ENCODE results near the gene OR51B6.
"Not testable (repeated sequence)": the region's sequence is repeated elsewhere in the genome, so short reads cannot be mapped to it uniquely, and the experiment has no call there.

OR51B6 gene

GRCh38 chr11:5351208-5351607 is at the start of gene OR51B6:
Gene OR51B6 (plus strand): TSS chr11:5351508. CDS start chr11:5351508, 0 bp downstream.
- no peak for DNase-seq

GRCh38 chr11:5301846-5302245 is 49.5 kb upstream of the OR51B6 start, which contains the start of gene OR51B4:
Gene OR51B4 (minus strand): TSS chr11:5301946. CDS start chr11:5301946, 0 bp downstream.
- DNase-seq, result no peak

GRCh38 chr11:5303626-5304025 is 47.7 kb upstream of the OR51B6 start:
- DNase-seq, result no peak

GRCh38 chr11:5304046-5304445 is 47.3 kb upstream of the OR51B6 start:
- no peak for DNase-seq

- DNase-seq, result no peak
Measured at GRCh38 chr11:5307256-5308019, 43.9 kb upstream of the OR51B6 start.

- no peak for DNase-seq
Measured at GRCh38 chr11:5310423-5310822, 40.9 kb upstream of the OR51B6 start.

GRCh38 chr11:5313326-5314023 is 37.8 kb upstream of the OR51B6 start:
- DNase-seq, result not testable (repeated sequence)

- DNase-seq, result no peak
Measured at GRCh38 chr11:5317292-5317691, 34.0 kb upstream of the OR51B6 start.

GRCh38 chr11:5324197-5324596 is 27.1 kb upstream of the OR51B6 start, which contains the start of gene OR51B2:
Gene OR51B2 (minus strand): TSS chr11:5324297. CDS start chr11:5324297, 0 bp downstream.
- no peak for DNase-seq

GRCh38 chr11:5335170-5335569 is 16.1 kb upstream of the OR51B6 start:
- DNase-seq, result no peak

- no peak for DNase-seq
Measured at GRCh38 chr11:5336331-5336730, 15.0 kb upstream of the OR51B6 start.

GRCh38 chr11:5337253-5337652 is 14.1 kb upstream of the OR51B6 start:
- not testable (repeated sequence) for DNase-seq

- no peak for DNase-seq
Measured at GRCh38 chr11:5339771-5340322, 11.5 kb upstream of the OR51B6 start.

- no peak for DNase-seq
Measured at GRCh38 chr11:5343474-5344335, 7.6 kb upstream of the OR51B6 start, which contains the start of gene OR51B5. Gene OR51B5 (minus strand): TSS chr11:5343524. CDS start chr11:5343524, 0 bp downstream.

- no peak for DNase-seq
Measured at GRCh38 chr11:5345831-5346230, 5.5 kb upstream of the OR51B6 start.

- no peak for DNase-seq
Measured at GRCh38 chr11:5348551-5349194, 2.6 kb upstream of the OR51B6 start.

- DNase-seq, result no peak
Measured at GRCh38 chr11:5349550-5349949, 1.8 kb upstream of the OR51B6 start.

GRCh38 chr11:5356031-5356430 is 4.7 kb downstream of the OR51B6 start:
- DNase-seq, result not testable (repeated sequence)

- no peak for DNase-seq
Measured at GRCh38 chr11:5362017-5362625, 10.8 kb downstream of the OR51B6 start.

- DNase-seq, result no peak
Measured at GRCh38 chr11:5363679-5364078, 12.4 kb downstream of the OR51B6 start.

- no peak for DNase-seq
Measured at GRCh38 chr11:5364214-5364613, 12.9 kb downstream of the OR51B6 start.

- not testable (repeated sequence) for DNase-seq
Measured at GRCh38 chr11:5366365-5366764, 15.1 kb downstream of the OR51B6 start.

Measured in eye (tissue), 1 donor.